Endothelial cell of umbilical vein (primary cell): ENCODE results near the gene CYP46A1. TPM values are rescaled to one million over a fixed set of nuclear protein-coding genes. Genes with fewer than 3 reads are reported as not detected.

Source experiments
- BruUV-seq: library from RNA; stranded (reverse); fragments of 400-500 nt; replicated peaks from 2 replicates; lab custom pipeline; 2021; lab: Mats Ljungman, UMichigan
- CTCF ChIA-PET: fragments of 300-600, 350-600 bp; sonication (Branson Sonifier 250); formaldehyde crosslinking; loops from one replicate; lab custom pipeline; 2021; ENCODE audit warnings: antibody characterized with exemption, inconsistent platforms; lab: Charles Lee
- POLR2A ChIA-PET: fragments of 300-600, 350-600 bp; sonication (Branson Sonifier 250); formaldehyde crosslinking; loops from one replicate; lab custom pipeline; 2021; ENCODE audit warnings: antibody characterized with exemption, inconsistent platforms; lab: Charles Lee
- DNase-seq: peaks from one replicate; pipeline ENCODE4 v3.0.0-alpha.2; 2011; ENCODE audit warnings: low read depth, low spot score
- FAIRE-seq: peaks from 2 replicates; lab custom pipeline; 2011; peaks lifted over from hg19 to GRCh38; lab: Jason Lieb, UNC
- H2AFZ ChIP-seq: 2 replicates; pipeline ENCODE4 v1.6.0; 2012; ENCODE audit warnings: low read depth, low read length, control low read depth, inconsistent platforms
- H3K27ac ChIP-seq: 2 replicates; pipeline ENCODE4 v1.5.1; 2011; ENCODE audit warnings: low read depth, mild to moderate bottlenecking, control low read depth, low read length, moderate library complexity; ENCODE audit not compliant: insufficient read depth
- H3K27me3 ChIP-seq, 2 experiments: 2 replicates each; pipeline versions ENCODE4 v1.6.0 to v1.6.1; 2011; ENCODE audit warnings: low read length in 2 of 2, mixed read lengths in 1 of 2; ENCODE audit not compliant: control insufficient read depth in 2 of 2, insufficient read depth in 2 of 2
- H3K36me3 ChIP-seq, 2 experiments: 2 replicates in 1 of 2; 3 replicates in 1 of 2; pipeline ENCODE4 v1.5.1; 2011; ENCODE audit warnings: low read length in 2 of 2, mild to moderate bottlenecking in 1 of 2, moderate library complexity in 1 of 2; ENCODE audit not compliant: control insufficient read depth in 2 of 2, insufficient read depth in 2 of 2; ENCODE audit errors: extremely low read depth in 1 of 2
- H3K4me1 ChIP-seq: 3 replicates; pipeline ENCODE4 v1.5.1; 2011; ENCODE audit warnings: mild to moderate bottlenecking, low read length; ENCODE audit not compliant: control insufficient read depth, insufficient read depth; ENCODE audit errors: extremely low read depth
- H3K4me2 ChIP-seq: 2 replicates; pipeline ENCODE4 v1.6.1; 2011; ENCODE audit warnings: low read length, control low read depth, mixed read lengths; ENCODE audit not compliant: insufficient read depth
- H3K4me3 ChIP-seq, 3 experiments: fragments of 200-600 bp in 1 of 3; sonication (generic), shearing (Covaris generic) in 1 of 3; replicated peaks in 1 of 3; 2 replicates each; pipeline ENCODE4 v1.5.1; 2011 to 2016; ENCODE audit warnings: control low read depth in 3 of 3, low read length in 3 of 3, mild to moderate bottlenecking in 2 of 3, inconsistent platforms in 1 of 3, low read depth in 1 of 3, moderate library complexity in 1 of 3; ENCODE audit not compliant: insufficient read depth in 1 of 3
- H3K79me2 ChIP-seq: 2 replicates; pipeline ENCODE4 v1.6.0; 2012; ENCODE audit warnings: low read length, inconsistent platforms; ENCODE audit not compliant: control insufficient read depth, insufficient read depth
- H3K9ac ChIP-seq: replicated peaks from 2 replicates; pipeline ENCODE3; 2011; ENCODE audit warnings: low read length, control low read depth; ENCODE audit not compliant: insufficient read depth; ENCODE audit errors: extremely low read depth
- H3K9me1 ChIP-seq: replicated peaks from 3 replicates; pipeline ENCODE4 v1.6.0; 2011; ENCODE audit warnings: mild to moderate bottlenecking, low read length; ENCODE audit not compliant: control insufficient read depth, insufficient read depth; ENCODE audit errors: extremely low read depth
- H3K9me3 ChIP-seq: replicated peaks from 2 replicates; pipeline ENCODE4 v1.5.1; 2012; ENCODE audit warnings: low read length, inconsistent platforms; ENCODE audit not compliant: control insufficient read depth, insufficient read depth
- H4K20me1 ChIP-seq: replicated peaks from 2 replicates; pipeline ENCODE3; 2011; ENCODE audit warnings: mild to moderate bottlenecking, low read length; ENCODE audit not compliant: control insufficient read depth, insufficient read depth; ENCODE audit errors: extremely low read depth
- CTCF ChIP-seq, 2 donors: IDR thresholded peaks; 1 replicate in 1 of 2; 2 replicates in 1 of 2; pipeline ENCODE4 v1.5.1; 2011; ENCODE audit warnings: low read length in 2 of 2, mild to moderate bottlenecking in 2 of 2, moderate library complexity in 2 of 2, control low read depth in 1 of 2, inconsistent platforms in 1 of 2, low read depth in 1 of 2; ENCODE audit not compliant: insufficient read depth in 1 of 2; ENCODE audit errors: extremely low read depth in 1 of 2
- EZH2 ChIP-seq: IDR thresholded peaks from 2 replicates; pipeline ENCODE4 v1.6.1; 2012; ENCODE audit warnings: borderline replicate concordance, low read depth, mild to moderate bottlenecking, moderate library complexity, low read length, inconsistent platforms; ENCODE audit not compliant: severe bottlenecking
- FOS ChIP-seq: IDR thresholded peaks from 2 replicates; pipeline ENCODE4 v1.6.1; 2011; ENCODE audit warnings: mild to moderate bottlenecking, low read length, moderate library complexity, borderline replicate concordance; ENCODE audit not compliant: insufficient read depth
- GATA2 ChIP-seq: IDR thresholded peaks from 2 replicates; pipeline ENCODE4 v1.7.0; 2011; ENCODE audit warnings: low read depth, mild to moderate bottlenecking, moderate library complexity, mixed read lengths, low read length; ENCODE audit not compliant: insufficient read length, insufficient read depth
- JUN ChIP-seq: IDR thresholded peaks from 2 replicates; pipeline ENCODE4 v1.6.1; 2011; ENCODE audit warnings: borderline replicate concordance, low read depth; ENCODE audit not compliant: insufficient read length, insufficient read depth
- MYC ChIP-seq: IDR thresholded peaks from one replicate; pipeline ENCODE4 v1.6.1; 2011; ENCODE audit warnings: mild to moderate bottlenecking, low read depth, low read length
- POLR2A ChIP-seq: IDR thresholded peaks from 2 replicates; pipeline ENCODE4 v1.6.1; 2012; ENCODE audit warnings: low read depth, mild to moderate bottlenecking, control low read depth, low read length
- POLR2AphosphoS5 ChIP-seq: IDR thresholded peaks from 2 replicates; pipeline ENCODE4 v1.6.1; 2012; ENCODE audit warnings: low read depth, mild to moderate bottlenecking, control low read depth, low read length, moderate library complexity; ENCODE audit not compliant: insufficient read depth
- dilution Hi-C: fragments of 300-500 bp; cut with MboI; formaldehyde crosslinking; loops from one replicate; pipeline ENCODE4 v1.15.0; 2019; ENCODE audit warnings: low sequenced_read_pairs; ENCODE audit not compliant: extremely low pct_ligation_motif_present
- intact Hi-C: fragments of 100-400 bp; cut with micrococcal nuclease; formaldehyde crosslinking; loops from one replicate; pipeline ENCODE4 v1.10.0; 2022
- polyA plus RNA-seq, 4 experiments: library from polyadenylated mRNA; depleted of rRNA in 3 of 4; stranded (reverse) in 3 of 4; unstranded in 1 of 4; fragments of >200 nt; gene quantifications; 2 replicates each; pipeline versions ENCODE4 v1.2.1 to v1.2.3, GENCODE V29; 2011 to 2012; ENCODE audit warnings: missing spikeins in 1 of 4
- total RNA-seq: library from RNA; stranded (reverse); gene quantifications from 2 replicates; pipeline ENCODE4 v1.2.3, GENCODE V29; 2021
- TF ChIP-seq, protein P1 (sequence below): IDR thresholded peaks from 2 replicates; pipeline ENCODE4 v1.6.1; 2011; ENCODE audit not compliant: insufficient read depth, insufficient read length

The CYP46A1 gene
- total and polyA plus RNA-seq, 2 donors (not counting 3 experiments of a cell fraction or from before 2014, with no cell fraction given), result 0.03 to 0.24 TPM

- no peak for FAIRE-seq
- CTCF ChIA-PET, result no interaction called here
- H3K27ac ChIP-seq, result no peak overlapping the region
- H3K9me1 ChIP-seq, result no peaks in the 10 kb centered on the region
- no TSS peak for BruUV-seq
- no peak overlapping the region for H3K9ac ChIP-seq
- POLR2A ChIA-PET, result no interaction called here
- H3K27me3 ChIP-seq, result peaks cover 4 to 10% of the 10 kb centered on the region in 2 experiments
- no peaks in the 10 kb centered on the region for H3K9me3 ChIP-seq
- H3K4me3 ChIP-seq, result no peak overlapping the region
- H2AFZ ChIP-seq, result no peak overlapping the region
- H3K4me2 ChIP-seq, result no peak overlapping the region
- TF ChIP-seq POLR2AphosphoS5 (no peak), FOS (no peak), EZH2 (no peak), GATA2 (no peak), MYC (no peak), CTCF (IDR thresholded peaks at IDR 0.05; ENCODE audit: extremely low read depth in 1 of 2, insufficient read depth in 1 of 2, low read depth in 1 of 2, low read length in 2 of 2) (no peak), POLR2A (no peak), JUN (no peak)
- TF ChIP-seq, protein P1, sequence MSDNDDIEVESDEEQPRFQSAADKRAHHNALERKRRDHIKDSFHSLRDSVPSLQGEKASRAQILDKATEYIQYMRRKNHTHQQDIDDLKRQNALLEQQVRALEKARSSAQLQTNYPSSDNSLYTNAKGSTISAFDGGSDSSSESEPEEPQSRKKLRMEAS, result no peak
- H3K79me2 ChIP-seq, result no peaks in the 10 kb centered on the region
- intact Hi-C loops, result no loop called here
- no peaks in the 10 kb centered on the region for H4K20me1 ChIP-seq
- dilution Hi-C loops, result no loop called here
- no peaks in the 10 kb centered on the region for H3K36me3 ChIP-seq
- H3K4me1 ChIP-seq, result no peaks in the 10 kb centered on the region
- DNase-seq, result no peak
Measured at GRCh38 chr14:99670361-99671234, 13.5 kb upstream of the CYP46A1 start.
